ENCODE data around the gene PRKCG.
A peak's percentile ranks its signal among the peaks of the same experiment; 100 is the strongest.
"Not testable (repeated sequence)": the region's sequence is repeated elsewhere in the genome, so short reads cannot be mapped to it uniquely, and the experiment has no call there.

The PRKCG gene

DNA sequence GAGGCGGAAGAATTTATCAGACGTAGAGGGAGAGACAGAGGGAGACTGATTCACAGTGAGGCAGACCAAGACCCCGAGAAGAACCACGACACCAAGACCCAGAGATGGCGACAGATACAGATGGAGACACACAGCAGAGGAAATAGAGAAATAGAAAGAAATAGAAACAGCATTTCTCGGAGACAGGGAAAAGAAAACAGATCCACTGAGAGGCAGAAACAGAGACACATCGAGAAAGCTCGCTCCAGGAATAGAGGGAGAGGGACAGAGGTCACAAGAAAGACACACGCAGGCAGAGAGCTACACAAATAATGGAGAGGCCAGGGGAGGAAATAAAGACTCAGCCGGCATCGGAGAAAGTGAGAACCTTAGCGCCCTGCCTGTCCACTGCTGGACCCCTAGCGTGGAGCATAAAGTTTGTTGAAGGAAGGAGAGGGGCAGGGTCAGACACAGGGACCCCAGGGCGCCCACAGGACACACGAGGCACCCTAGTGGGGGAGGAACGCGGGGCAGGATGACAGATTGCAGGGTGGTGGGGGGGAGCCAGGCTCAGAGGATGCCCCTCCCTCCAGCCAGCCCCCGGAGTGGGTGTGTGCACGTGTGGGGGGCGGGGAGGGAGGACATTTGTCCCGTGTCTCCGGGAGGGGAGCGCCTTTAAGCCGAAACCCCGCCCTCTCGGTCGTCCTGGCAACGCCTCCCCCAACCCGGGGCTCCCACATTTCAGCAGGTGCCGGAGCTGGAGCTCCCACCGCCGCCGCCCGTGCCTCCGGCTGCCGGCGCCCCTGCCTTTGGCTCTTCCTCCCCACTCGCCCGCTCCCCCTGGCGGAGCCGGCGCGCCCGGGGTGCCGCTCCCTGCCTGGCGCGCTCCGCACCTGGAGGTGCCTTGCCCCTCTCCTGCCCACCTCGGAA, at the start of gene PRKCG:
Gene PRKCG (plus strand): TSS at position 716 of the 909 bp plus-strand sequence. CDS start 298 bp downstream, outside the sequence.
- TF ChIP-seq, protein P1, sequence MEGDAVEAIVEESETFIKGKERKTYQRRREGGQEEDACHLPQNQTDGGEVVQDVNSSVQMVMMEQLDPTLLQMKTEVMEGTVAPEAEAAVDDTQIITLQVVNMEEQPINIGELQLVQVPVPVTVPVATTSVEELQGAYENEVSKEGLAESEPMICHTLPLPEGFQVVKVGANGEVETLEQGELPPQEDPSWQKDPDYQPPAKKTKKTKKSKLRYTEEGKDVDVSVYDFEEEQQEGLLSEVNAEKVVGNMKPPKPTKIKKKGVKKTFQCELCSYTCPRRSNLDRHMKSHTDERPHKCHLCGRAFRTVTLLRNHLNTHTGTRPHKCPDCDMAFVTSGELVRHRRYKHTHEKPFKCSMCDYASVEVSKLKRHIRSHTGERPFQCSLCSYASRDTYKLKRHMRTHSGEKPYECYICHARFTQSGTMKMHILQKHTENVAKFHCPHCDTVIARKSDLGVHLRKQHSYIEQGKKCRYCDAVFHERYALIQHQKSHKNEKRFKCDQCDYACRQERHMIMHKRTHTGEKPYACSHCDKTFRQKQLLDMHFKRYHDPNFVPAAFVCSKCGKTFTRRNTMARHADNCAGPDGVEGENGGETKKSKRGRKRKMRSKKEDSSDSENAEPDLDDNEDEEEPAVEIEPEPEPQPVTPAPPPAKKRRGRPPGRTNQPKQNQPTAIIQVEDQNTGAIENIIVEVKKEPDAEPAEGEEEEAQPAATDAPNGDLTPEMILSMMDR (conservative IDR thresholded peaks at IDR 0.05): peak; percentile 69
- peak within 1 kb of the TSS; percentile 29; the same call in 1 of the 2 replicates for H3K27ac ChIP-seq

DNA sequence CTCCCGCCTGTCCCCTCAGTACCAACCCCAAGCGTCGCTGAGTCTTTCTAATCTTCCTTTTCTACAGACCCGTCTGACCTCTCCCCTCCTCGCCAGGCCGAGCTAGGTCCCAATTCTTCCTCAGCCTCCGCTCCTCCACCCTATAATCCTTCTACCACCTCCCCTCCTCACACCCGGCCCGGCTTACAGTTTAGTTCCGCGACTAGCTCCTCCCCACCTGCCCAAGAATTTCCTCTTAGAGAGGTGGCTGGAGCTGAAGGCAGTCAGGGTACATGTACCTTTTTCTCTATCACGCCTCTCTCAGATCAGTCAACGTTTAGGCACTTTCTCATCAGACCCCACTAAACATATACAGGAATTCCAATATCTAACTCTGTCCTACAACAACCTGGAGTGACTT, 49.1 kb upstream of the PRKCG start:
- H3K27ac ChIP-seq: not testable (repeated sequence)

DNA sequence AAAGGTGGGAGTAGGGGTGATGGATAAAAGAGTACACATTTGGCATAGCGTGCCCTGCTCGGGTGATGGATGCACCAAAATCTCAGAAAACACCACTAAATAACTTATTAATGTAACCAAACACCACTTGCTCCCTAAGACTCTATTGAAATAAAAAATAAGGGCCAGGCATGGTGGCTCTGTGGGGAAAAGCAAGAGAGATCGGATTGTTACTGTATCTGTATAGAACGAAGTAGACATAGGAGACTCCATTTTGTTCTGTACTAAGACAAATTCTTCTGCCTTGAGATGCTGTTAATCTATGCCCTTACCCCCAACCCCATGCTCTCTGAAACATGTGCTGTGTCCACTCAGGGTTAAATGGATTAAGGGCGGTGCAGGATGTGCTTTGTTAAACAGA, 43.6 kb upstream of the PRKCG start:
- H3K27ac ChIP-seq: not testable (repeated sequence)

DNA sequence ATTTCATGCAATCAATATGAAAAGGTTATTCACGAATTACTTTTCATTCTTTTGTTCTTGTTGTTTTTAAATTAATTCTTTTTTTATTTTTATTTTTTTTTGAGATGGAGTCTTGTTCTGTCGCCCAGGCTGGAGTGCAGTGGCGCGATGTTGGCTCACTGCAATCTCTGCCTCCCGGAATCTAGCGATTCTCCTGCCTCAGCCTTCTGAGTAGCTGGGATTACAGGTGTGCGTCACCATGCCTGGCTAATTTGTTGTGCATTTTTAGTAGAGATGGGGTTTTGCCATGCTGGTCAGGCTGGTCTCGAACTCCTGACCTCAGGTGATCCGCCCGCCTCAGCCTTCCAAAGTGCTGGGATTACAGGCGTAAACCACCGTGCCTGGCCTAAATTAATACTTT, 41.8 kb upstream of the PRKCG start:
- not testable (repeated sequence) for H3K27ac ChIP-seq

DNA sequence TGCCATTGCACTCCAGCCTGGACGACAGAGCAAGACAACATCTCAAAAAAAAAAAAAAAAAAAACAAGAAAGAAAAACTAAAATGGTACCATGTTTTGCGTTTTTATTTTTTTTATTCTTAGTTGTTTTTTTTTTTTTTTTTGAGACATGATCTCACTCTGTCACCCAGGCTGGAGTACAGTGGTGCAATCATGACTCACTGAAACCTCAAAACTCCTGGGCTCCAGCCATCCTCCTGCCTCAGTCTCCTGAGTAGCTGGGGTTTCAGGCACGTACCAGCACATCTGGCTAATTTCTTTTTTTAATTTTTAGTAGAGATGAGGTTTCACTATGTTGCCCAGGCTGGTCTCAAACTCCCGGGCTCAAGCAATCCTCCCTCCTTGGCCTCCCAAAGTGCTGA, 41.1 kb upstream of the PRKCG start:
- not testable (repeated sequence) for H3K27ac ChIP-seq

DNA sequence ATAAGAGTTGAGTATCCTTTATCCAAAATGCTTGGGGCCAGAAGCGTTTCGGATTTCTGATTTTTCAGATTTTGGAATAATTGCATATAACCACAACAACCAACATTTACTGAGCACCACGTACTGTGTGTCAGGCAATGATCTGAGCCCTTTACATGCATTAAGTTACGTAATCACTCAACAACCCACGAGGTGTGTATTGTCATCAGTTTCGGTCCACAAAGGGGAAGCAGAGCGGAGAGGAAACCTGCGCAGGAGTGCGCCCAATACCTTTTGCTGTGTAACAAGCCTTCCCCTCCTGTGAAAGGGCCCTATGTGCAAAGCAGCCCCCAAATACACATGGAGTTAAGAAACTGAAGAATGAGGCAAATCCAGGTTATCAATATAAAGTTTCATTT, 37.1 kb upstream of the PRKCG start:
- no peak overlapping the region for H3K27ac ChIP-seq
- TF ChIP-seq, protein P1 (conservative IDR thresholded peaks at IDR 0.05): no peak

DNA sequence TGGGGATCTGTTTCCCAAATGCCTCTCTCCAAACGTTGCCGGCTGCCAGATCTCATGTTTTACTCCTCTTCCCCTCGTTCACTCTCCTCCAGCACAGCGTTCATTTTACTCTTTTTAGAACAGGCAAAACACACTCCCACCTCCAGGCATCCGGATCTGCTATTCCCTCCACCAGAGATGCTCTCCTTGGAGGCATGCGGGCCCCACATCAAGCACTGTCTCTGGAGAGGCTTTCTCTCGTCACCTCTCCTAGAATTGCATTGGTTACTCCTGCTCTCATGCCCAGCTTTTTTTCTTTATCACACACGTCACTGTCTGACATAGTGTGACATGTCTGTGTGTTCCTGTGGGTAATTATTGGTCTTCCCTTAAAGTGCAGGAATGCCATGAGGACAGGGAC, 34.4 kb upstream of the PRKCG start:
- H3K27ac ChIP-seq: no peak overlapping the region
- TF ChIP-seq, protein P1 (conservative IDR thresholded peaks at IDR 0.05): no peak

DNA sequence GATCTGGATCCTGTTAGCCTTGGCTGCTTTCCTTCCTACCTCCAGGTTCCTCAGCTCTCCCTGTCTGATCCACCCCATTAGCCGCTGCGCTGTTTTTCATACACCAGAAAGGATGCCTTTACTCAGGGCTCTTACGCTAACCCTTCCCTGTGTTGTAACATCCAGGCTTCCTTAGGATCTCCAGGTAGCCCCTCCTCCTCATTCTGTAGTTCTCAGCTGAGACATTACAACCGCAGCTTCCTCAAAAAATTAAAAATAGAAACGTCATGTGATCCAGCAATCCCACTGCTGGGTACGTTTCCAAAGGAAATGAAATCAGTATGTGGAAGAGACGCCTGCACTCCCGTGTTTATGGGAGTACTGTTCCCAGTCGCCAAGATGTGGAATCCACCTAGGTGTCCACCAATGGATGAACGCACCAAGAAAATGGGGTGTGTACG, 32.7 kb upstream of the PRKCG start:
- TF ChIP-seq, protein P1 (conservative IDR thresholded peaks at IDR 0.05): no peak
- H3K27ac ChIP-seq: no peak overlapping the region

DNA sequence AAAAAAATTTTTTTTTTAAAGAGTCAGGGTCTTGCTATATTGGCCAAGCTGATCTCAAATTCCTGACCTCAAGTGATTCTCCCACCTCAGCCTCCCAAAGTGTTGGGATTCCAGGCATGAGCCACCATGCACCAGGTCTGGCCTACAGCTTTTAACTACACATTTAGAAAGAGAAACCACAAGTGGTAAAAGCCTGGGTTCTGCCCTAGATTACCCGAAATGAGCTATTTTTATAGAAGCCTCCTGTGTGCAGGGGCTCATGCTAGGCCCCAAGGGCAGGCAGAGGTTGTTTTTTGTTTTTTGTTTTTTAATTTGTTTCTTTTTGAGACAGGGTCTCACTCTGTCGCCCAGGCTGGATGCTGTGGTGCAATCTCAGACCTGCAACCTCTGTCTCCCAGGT, 28.3 kb upstream of the PRKCG start:
- H3K27ac ChIP-seq: no peak overlapping the region
- TF ChIP-seq, protein P1 (conservative IDR thresholded peaks at IDR 0.05): no peak

Data from VCaP (cell line).